Measurements from ENCODE around the gene GALNT14. TPM values are rescaled to one million over a fixed set of nuclear protein-coding genes. Genes with fewer than 3 reads are reported as not detected.

GALNT14 gene
- total and polyA plus RNA-seq, 2 of the 13 experiments (the other 11 are each of a cell fraction or from before 2014, with no cell fraction given) = not detected

DNA sequence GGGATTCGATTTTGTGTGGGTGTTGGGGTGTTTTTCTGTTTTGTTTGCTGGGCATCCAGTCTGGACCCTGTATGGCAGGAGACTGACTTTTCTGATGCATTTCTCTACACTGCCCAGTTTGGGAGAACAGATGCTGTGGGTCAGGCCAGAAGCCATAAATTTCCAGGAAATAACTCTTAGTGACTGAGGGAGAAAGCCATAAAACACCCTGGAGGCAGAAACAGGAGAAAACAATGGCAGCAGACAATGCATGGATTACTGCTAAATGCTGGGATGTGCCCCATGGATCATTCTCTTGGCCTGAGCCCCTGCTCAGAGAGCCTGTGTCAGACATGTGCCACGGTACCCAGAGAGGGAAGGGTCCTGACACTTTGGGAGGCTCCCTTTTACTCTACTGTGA lies 197.4 kb downstream of the GALNT14 start:
- H3K36me3 ChIP-seq (replicated peaks in 1 of 2; ENCODE audit: control insufficient read depth in 1 of 2, insufficient read depth in 2 of 2, low read length in 2 of 2) = no peaks in the 10 kb centered on the region
- no peak overlapping the region for H2AFZ ChIP-seq (ENCODE audit: low read length)
- FAIRE-seq (no peak), DNase-seq (ENCODE audit: low spot score) (no peak), ATAC-seq (no peak)
- in situ Hi-C loops (cut with HindIII; ENCODE audit: extremely low pct_ligation_motif_present, low pct_unique_long_range_greater_than_20kb) (no loop called here), intact Hi-C loops (cut with micrococcal nuclease; ENCODE audit: unreplicated experiment) (no loop called here)
- H3K27ac ChIP-seq (ENCODE audit: extremely low read length, insufficient read depth, low read length) = no peak overlapping the region
- WGBS (ENCODE audit: low lambda C conversion rate) = 0% methylated on average over 2 of the region's 2 CpGs
- no peaks in the 10 kb centered on the region for H3K4me1 ChIP-seq (ENCODE audit: insufficient read depth, low read length)
- no peaks in the 10 kb centered on the region for H3K79me2 ChIP-seq (ENCODE audit: insufficient read depth, low read length)
- no peak overlapping the region for H3K4me3 ChIP-seq (replicated peaks in 1 of 3; ENCODE audit: insufficient read depth in 1 of 3, low read depth in 2 of 3, low read length in 3 of 3)
- TF ChIP-seq ZNF619 (CRISPR knock-in tag; IDR thresholded peaks at IDR 0.05) (no peak), ZNF136 (CRISPR knock-in tag; IDR thresholded peaks at IDR 0.05; ENCODE audit: low read depth) (no peak), ZNF850 (CRISPR knock-in tag; conservative IDR thresholded peaks at IDR 0.05) (no peak), CCAR2 (optimal IDR thresholded peaks at IDR 0.05; ENCODE audit: low read depth, low read length) (no peak), ZNF782 (CRISPR knock-in tag; IDR thresholded peaks at IDR 0.05; ENCODE audit: borderline replicate concordance) (no peak), RNF2 (conservative IDR thresholded peaks at IDR 0.05; ENCODE audit: low read depth) (no peak), ZNF546 (CRISPR knock-in tag; conservative IDR thresholded peaks at IDR 0.05) (no peak), ZNF331 (CRISPR knock-in tag; IDR thresholded peaks at IDR 0.05) (no peak), REL (CRISPR knock-in tag; conservative IDR thresholded peaks at IDR 0.05) (no peak), ZNF781 (CRISPR knock-in tag; IDR thresholded peaks at IDR 0.05; ENCODE audit: borderline replicate concordance, not compliant biosample characterization) (no peak), MED8 (CRISPR knock-in tag; IDR thresholded peaks at IDR 0.05; ENCODE audit: insufficient replicate concordance) (no peak), ZNF784 (CRISPR knock-in tag; IDR thresholded peaks at IDR 0.05; ENCODE audit: borderline replicate concordance) (no peak), SETDB1 (CRISPR knock-in tag; IDR thresholded peaks at IDR 0.05; ENCODE audit: borderline replicate concordance) (no peak), GFI1 (CRISPR knock-in tag; IDR thresholded peaks at IDR 0.05; ENCODE audit: borderline replicate concordance) (no peak), HES4 (CRISPR knock-in tag; IDR thresholded peaks at IDR 0.05; ENCODE audit: borderline replicate concordance) (no peak)
- TF ChIP-seq, protein P1, sequence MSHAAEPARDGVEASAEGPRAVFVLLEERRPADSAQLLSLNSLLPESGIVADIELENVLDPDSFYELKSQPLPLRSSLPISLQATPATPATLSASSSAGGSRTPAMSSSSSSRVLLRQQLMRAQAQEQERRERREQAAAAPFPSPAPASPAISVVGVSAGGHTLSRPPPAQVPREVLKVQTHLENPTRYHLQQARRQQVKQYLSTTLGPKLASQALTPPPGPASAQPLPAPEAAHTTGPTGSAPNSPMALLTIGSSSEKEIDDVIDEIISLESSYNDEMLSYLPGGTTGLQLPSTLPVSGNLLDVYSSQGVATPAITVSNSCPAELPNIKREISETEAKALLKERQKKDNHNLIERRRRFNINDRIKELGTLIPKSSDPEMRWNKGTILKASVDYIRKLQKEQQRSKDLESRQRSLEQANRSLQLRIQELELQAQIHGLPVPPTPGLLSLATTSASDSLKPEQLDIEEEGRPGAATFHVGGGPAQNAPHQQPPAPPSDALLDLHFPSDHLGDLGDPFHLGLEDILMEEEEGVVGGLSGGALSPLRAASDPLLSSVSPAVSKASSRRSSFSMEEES (CRISPR knock-in tag; IDR thresholded peaks at IDR 0.05) = no peak
- TF ChIP-seq, protein P2, sequence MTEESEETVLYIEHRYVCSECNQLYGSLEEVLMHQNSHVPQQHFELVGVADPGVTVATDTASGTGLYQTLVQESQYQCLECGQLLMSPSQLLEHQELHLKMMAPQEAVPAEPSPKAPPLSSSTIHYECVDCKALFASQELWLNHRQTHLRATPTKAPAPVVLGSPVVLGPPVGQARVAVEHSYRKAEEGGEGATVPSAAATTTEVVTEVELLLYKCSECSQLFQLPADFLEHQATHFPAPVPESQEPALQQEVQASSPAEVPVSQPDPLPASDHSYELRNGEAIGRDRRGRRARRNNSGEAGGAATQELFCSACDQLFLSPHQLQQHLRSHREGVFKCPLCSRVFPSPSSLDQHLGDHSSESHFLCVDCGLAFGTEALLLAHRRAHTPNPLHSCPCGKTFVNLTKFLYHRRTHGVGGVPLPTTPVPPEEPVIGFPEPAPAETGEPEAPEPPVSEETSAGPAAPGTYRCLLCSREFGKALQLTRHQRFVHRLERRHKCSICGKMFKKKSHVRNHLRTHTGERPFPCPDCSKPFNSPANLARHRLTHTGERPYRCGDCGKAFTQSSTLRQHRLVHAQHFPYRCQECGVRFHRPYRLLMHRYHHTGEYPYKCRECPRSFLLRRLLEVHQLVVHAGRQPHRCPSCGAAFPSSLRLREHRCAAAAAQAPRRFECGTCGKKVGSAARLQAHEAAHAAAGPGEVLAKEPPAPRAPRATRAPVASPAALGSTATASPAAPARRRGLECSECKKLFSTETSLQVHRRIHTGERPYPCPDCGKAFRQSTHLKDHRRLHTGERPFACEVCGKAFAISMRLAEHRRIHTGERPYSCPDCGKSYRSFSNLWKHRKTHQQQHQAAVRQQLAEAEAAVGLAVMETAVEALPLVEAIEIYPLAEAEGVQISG (CRISPR knock-in tag; IDR thresholded peaks at IDR 0.05) = no peak
- no peaks in the 10 kb centered on the region for H3K9me3 ChIP-seq (ENCODE audit: low read length)
- peaks cover 1 to 32% of the 10 kb centered on the region in 2 experiments; a peak in 2 of 5 replicates for H3K27me3 ChIP-seq (ENCODE audit: control insufficient read depth in 1 of 2, insufficient read depth in 2 of 2, low read length in 2 of 2)
- ChIA-PET CTCF (ENCODE audit: low intra/inter-chr PET ratio, low total read pairs) (no interaction called here), POLR2A (no interaction called here)
- H3K9ac ChIP-seq (ENCODE audit: insufficient read depth, low read depth, low read length) = no peak overlapping the region
- no peak overlapping the region for H3K4me2 ChIP-seq (ENCODE audit: low read depth, low read length)
- no TSS peak for BruUV-seq (replicated peaks)
- H4K20me1 ChIP-seq (ENCODE audit: insufficient read depth, low read length) = no peaks in the 10 kb centered on the region
